Peyer's patch (tissue), 4 donors: Measurements from ENCODE around the gene STC2. TPM values are rescaled to one million over a fixed set of nuclear protein-coding genes. Genes with fewer than 3 reads are reported as not detected.

Experiments used
- DNase-seq, 3 donors: peaks; one replicate each; pipeline ENCODE4 v3.0.0-alpha.2; 2017 to 2019
- H3K27ac ChIP-seq, 4 donors: fragments of 200-600 bp; sonication (generic); one replicate each; pipeline ENCODE4 v1.5.1; 2016 to 2019
- H3K27me3 ChIP-seq, 2 donors: fragments of 200-600 bp; sonication (generic); one replicate each; pipeline ENCODE4 v1.5.1; 2019
- H3K36me3 ChIP-seq, 3 donors: fragments of 200-600 bp; sonication (generic); one replicate each; pipeline ENCODE4 v1.5.1; 2016 to 2019
- H3K4me1 ChIP-seq, 4 donors: fragments of 200-600 bp; sonication (generic); one replicate each; pipeline ENCODE4 v1.5.1; 2016 to 2019
- H3K4me3 ChIP-seq, 4 donors: fragments of 200-600 bp; sonication (generic); 1 replicate in 3 of 4; 2 replicates in 1 of 4; pipeline ENCODE4 v1.5.1; 2016 to 2019; ENCODE audit warnings: mild to moderate bottlenecking in 1 of 4
- H3K9me3 ChIP-seq, 4 donors: fragments of 200-600 bp; sonication (generic); one replicate each; pipeline ENCODE4 v1.5.1; 2016 to 2019; ENCODE audit warnings: mild to moderate bottlenecking in 1 of 4
- CTCF ChIP-seq, 6 experiments: fragments of 450-650 bp in 4 of 6; fragments of 200-600 bp in 2 of 6; sonication (generic) in 1 of 6; IDR thresholded peaks; one replicate each; pipeline ENCODE4 v1.5.1; 2017 to 2019; ENCODE audit warnings: antibody characterized with exemption in 6 of 6, mild to moderate bottlenecking in 3 of 6, moderate library complexity in 1 of 6
- POLR2A ChIP-seq, 2 donors: fragments of 450-650 bp; IDR thresholded peaks; one replicate each; pipeline ENCODE4 v1.5.1; 2017; ENCODE audit warnings: antibody characterized with exemption in 2 of 2, mild to moderate bottlenecking in 2 of 2, moderate library complexity in 2 of 2
- total RNA-seq, 4 donors: library from RNA; depleted of rRNA; stranded (reverse); fragments of >200 nt; gene quantifications; one replicate each; pipeline ENCODE4 v1.1.0, GENCODE V29; 2016

STC2 gene
- total RNA-seq, 4 donors from 2014 or later, result 0.83 to 3.8 (median 1.7) TPM

GRCh38 chr5:173326501-173326960 is 1.7 kb downstream of the STC2 start:
- Histone ChIP-seq H3K36me3 (no peaks in the 10 kb centered on the region), H3K27me3 (peaks cover 0 to 15% of the 10 kb centered on the region in 2 donors), H3K27ac (no peak overlapping the region), H3K4me1 (peaks cover 0 to 33% (median 1%) of the 10 kb centered on the region in 4 donors), H3K4me3 (peak overlapping the region in 1 of 4 donors; percentile 45), H3K9me3 (no peaks in the 10 kb centered on the region)
- no peak for DNase-seq
- no peak for TF ChIP-seq CTCF (IDR thresholded peaks at IDR 0.05)
- no peak for TF ChIP-seq POLR2A (IDR thresholded peaks at IDR 0.05)

GRCh38 chr5:173325091-173325698 is 3.0 kb downstream of the STC2 start:
- no peak for DNase-seq

GRCh38 chr5:173324115-173325001 is 3.9 kb downstream of the STC2 start:
- peaks cover 0 to 8% of the 10 kb centered on the region in 2 donors for H3K27me3 ChIP-seq
- H3K27ac ChIP-seq, result peak overlapping the region in 1 of 4 donors; percentile 23
- peaks cover 0 to 26% (median under 1%) of the 10 kb centered on the region in 4 donors for H3K4me1 ChIP-seq
- H3K9me3 ChIP-seq, result no peaks in the 10 kb centered on the region
- H3K36me3 ChIP-seq, result no peaks in the 10 kb centered on the region
- TF ChIP-seq CTCF (IDR thresholded peaks at IDR 0.05), result no peak
- no peak for TF ChIP-seq POLR2A (IDR thresholded peaks at IDR 0.05)
- peak overlapping the region in 1 of 4 donors; percentile 16 for H3K4me3 ChIP-seq
- peak in 1 of 3 donors; percentile 70 for DNase-seq

More at GRCh38 chr5:173325091-173325698, 3.0 kb downstream of the STC2 start:
- H3K4me1 ChIP-seq, result peaks cover 0 to 33% (median 1%) of the 10 kb centered on the region in 4 donors
- no peak overlapping the region for H3K4me3 ChIP-seq
- TF ChIP-seq CTCF (IDR thresholded peaks at IDR 0.05) (no peak), POLR2A (IDR thresholded peaks at IDR 0.05) (no peak)
- H3K27ac ChIP-seq, result no peak overlapping the region
- H3K9me3 ChIP-seq, result no peaks in the 10 kb centered on the region
- no peaks in the 10 kb centered on the region for H3K36me3 ChIP-seq
- H3K27me3 ChIP-seq, result peaks cover 0 to 15% of the 10 kb centered on the region in 2 donors

GRCh38 chr5:173323799-173324114 is 4.5 kb downstream of the STC2 start:
- no peak for DNase-seq
- TF ChIP-seq POLR2A (IDR thresholded peaks at IDR 0.05) (no peak), CTCF (IDR thresholded peaks at IDR 0.05) (no peak)
- Histone ChIP-seq H3K27ac (peak overlapping the region in 2 of 4 donors; percentile 23 to 47), H3K4me1 (peaks cover 0 to 20% (median 0%) of the 10 kb centered on the region in 4 donors), H3K27me3 (peaks cover 0 to 7% of the 10 kb centered on the region in 2 donors), H3K36me3 (no peaks in the 10 kb centered on the region), H3K9me3 (no peaks in the 10 kb centered on the region), H3K4me3 (no peak overlapping the region)

- H3K4me1 ChIP-seq, result peaks cover 0 to 15% (median 0%) of the 10 kb centered on the region in 4 donors
- TF ChIP-seq POLR2A (IDR thresholded peaks at IDR 0.05) (no peak), CTCF (IDR thresholded peaks at IDR 0.05) (no peak)
- H3K27me3 ChIP-seq, result peaks cover 0 to 7% of the 10 kb centered on the region in 2 donors
- H3K9me3 ChIP-seq, result no peaks in the 10 kb centered on the region
- H3K36me3 ChIP-seq, result no peaks in the 10 kb centered on the region
- H3K4me3 ChIP-seq, result no peak overlapping the region
- DNase-seq, result no peak
- peak overlapping the region in 2 of 4 donors; percentile 23 to 47 for H3K27ac ChIP-seq
These were observed 5.0 kb downstream of the STC2 start for GRCh38 chr5:173323106-173323798.
